Gastrocnemius medialis (tissue), 4 donors: ENCODE data around the gene CACNA1A. TPM values are rescaled to one million over a fixed set of nuclear protein-coding genes. Genes with fewer than 3 reads are reported as not detected.

Experiments
- ATAC-seq, 2 donors: fragments of 150-250 bp; one replicate each; pipeline ENCODE4 v1.9.1; 2016
- DNase-seq, 2 donors: peaks; one replicate each; pipeline ENCODE4 v3.0.0-alpha.2; 2019
- H3K27ac ChIP-seq, 4 donors: fragments of 200-600 bp; sonication (generic); 1 replicate in 1 of 4; 2 replicates in 3 of 4; pipeline ENCODE4 v1.5.1; 2016 to 2018; ENCODE audit warnings: mild to moderate bottlenecking in 2 of 4, moderate library complexity in 1 of 4
- H3K27me3 ChIP-seq, 3 donors: fragments of 200-600 bp; sonication (generic) in 2 of 3; 1 replicate in 1 of 3; 2 replicates in 2 of 3; pipeline versions ENCODE4 v1.5.1 to v1.6.0; 2016 to 2019; ENCODE audit warnings: mild to moderate bottlenecking in 1 of 3, moderate library complexity in 1 of 3
- H3K36me3 ChIP-seq, 2 donors: fragments of 200-600 bp; sonication (generic) in 1 of 2; one replicate each; pipeline ENCODE4 v1.5.1; 2017 to 2018
- H3K4me1 ChIP-seq, 2 donors: fragments of 200-600 bp; sonication (generic) in 1 of 2; one replicate each; pipeline ENCODE4 v1.5.1; 2016 to 2017; ENCODE audit warnings: mild to moderate bottlenecking in 2 of 2
- H3K4me3 ChIP-seq, 4 donors: fragments of 200-600 bp; sonication (generic) in 3 of 4; 1 replicate in 1 of 4; 2 replicates in 3 of 4; pipeline ENCODE4 v1.5.1; 2016 to 2019; ENCODE audit warnings: mild to moderate bottlenecking in 2 of 4
- H3K9me3 ChIP-seq, 3 donors: fragments of 200-600 bp; sonication (generic) in 2 of 3; 1 replicate in 1 of 3; 2 replicates in 2 of 3; pipeline ENCODE4 v1.5.1; 2016 to 2019
- CTCF ChIP-seq, 5 experiments: fragments of 450-650 bp in 3 of 5; fragments of 200-600 bp in 2 of 5; sonication (generic) in 2 of 5; IDR thresholded peaks in 4 of 5; conservative IDR thresholded peaks in 1 of 5; 1 replicate in 4 of 5; 2 replicates in 1 of 5; pipeline ENCODE4 v1.5.1; 2016 to 2019; ENCODE audit warnings: antibody characterized with exemption in 5 of 5, mild to moderate bottlenecking in 3 of 5, moderate library complexity in 3 of 5
- POLR2A ChIP-seq, 2 donors: fragments of 450-650 bp; IDR thresholded peaks; one replicate each; pipeline ENCODE4 v1.6.1; 2017; ENCODE audit warnings: antibody characterized with exemption in 2 of 2, mild to moderate bottlenecking in 2 of 2, moderate library complexity in 2 of 2
- in situ Hi-C, 4 donors: fragments of 200-750 bp; cut with MboI; loops; one replicate each; pipeline versions ENCODE4 v1.15.0 to v1.8.0; 2017; ENCODE audit warnings: low sequenced_read_pairs in 4 of 4
- intact Hi-C: fragments of 100-400 bp; cut with DNase I; formaldehyde crosslinking; loops from one replicate; pipeline ENCODE4 v1.15.1; 2023; ENCODE audit warnings: low total_unique reads
- total RNA-seq, 4 donors: library from RNA; depleted of rRNA; stranded (reverse); fragments of >200 nt; gene quantifications; one replicate each; pipeline versions ENCODE4 v1.1.0 to v1.2.3, GENCODE V29; 2016

The CACNA1A gene
- total RNA-seq, 4 donors from 2014 or later: 0.15 to 0.51 (median 0.33) TPM; not detected in 1

GRCh38 chr19:13255041-13255718 lies 251.1 kb downstream of the CACNA1A start:
- Histone ChIP-seq H3K4me1 (no peaks in the 10 kb centered on the region), H3K36me3 (no peaks in the 10 kb centered on the region), H3K27ac (no peak overlapping the region), H3K4me3 (no peak overlapping the region), H3K9me3 (no peaks in the 10 kb centered on the region), H3K27me3 (peaks cover 0 to 12% (median 9%) of the 10 kb centered on the region in 3 donors)
- in situ Hi-C loops (loop anchor here in 2 of 4 donors (25.0 kb wide), 2 partner anchors 143 to 293 kb away; partner anchors contain the start of genes DAND5 (in 1 of the 2), GADD45GIP1 (in 1 of the 2), LYL1 (in 1 of the 2) and NACC1 (in 1 of the 2)), intact Hi-C loops (no loop called here)
- TF ChIP-seq CTCF (IDR thresholded peaks at IDR 0.05 in 4 of 5, conservative IDR thresholded peaks at IDR 0.05 in 1 of 5) (no peak), POLR2A (IDR thresholded peaks at IDR 0.05) (no peak)
- ATAC-seq: no peak
- DNase-seq: no peak

- intact Hi-C loops (no loop called here), in situ Hi-C loops (loop anchor here in 2 of 4 donors (25.0 kb wide), 2 partner anchors 140 to 290 kb away; partner anchors contain the start of genes DAND5 (in 1 of the 2), GADD45GIP1 (in 1 of the 2), LYL1 (in 1 of the 2) and NACC1 (in 1 of the 2))
- H3K36me3 ChIP-seq: no peaks in the 10 kb centered on the region
- H3K4me1 ChIP-seq: no peaks in the 10 kb centered on the region
- peaks cover 0 to 12% (median 9%) of the 10 kb centered on the region in 3 donors for H3K27me3 ChIP-seq
- TF ChIP-seq CTCF (IDR thresholded peaks at IDR 0.05 in 4 of 5, conservative IDR thresholded peaks at IDR 0.05 in 1 of 5) (no peak), POLR2A (IDR thresholded peaks at IDR 0.05) (no peak)
- ATAC-seq (no peak), DNase-seq (no peak)
- H3K4me3 ChIP-seq: no peak overlapping the region
- no peaks in the 10 kb centered on the region for H3K9me3 ChIP-seq
- H3K27ac ChIP-seq: no peak overlapping the region
These were observed 253.5 kb downstream of the CACNA1A start for GRCh38 chr19:13252569-13253335.

GRCh38 chr19:13244920-13245319 lies 261.4 kb downstream of the CACNA1A start:
- intact Hi-C loops: no loop called here
- Histone ChIP-seq H3K4me3 (no peak overlapping the region), H3K36me3 (no peaks in the 10 kb centered on the region), H3K9me3 (no peaks in the 10 kb centered on the region), H3K4me1 (no peaks in the 10 kb centered on the region), H3K27ac (no peak overlapping the region), H3K27me3 (no peaks in the 10 kb centered on the region)
- TF ChIP-seq CTCF (IDR thresholded peaks at IDR 0.05 in 4 of 5, conservative IDR thresholded peaks at IDR 0.05 in 1 of 5) (no peak), POLR2A (IDR thresholded peaks at IDR 0.05) (no peak)
- in situ Hi-C loops: no loop called here
- no peak for DNase-seq
- ATAC-seq: no peak

GRCh38 chr19:13241231-13242104 lies 264.8 kb downstream of the CACNA1A start:
- no peaks in the 10 kb centered on the region for H3K9me3 ChIP-seq
- DNase-seq (no peak), ATAC-seq (no peak)
- H3K36me3 ChIP-seq: no peaks in the 10 kb centered on the region
- no peak overlapping the region for H3K4me3 ChIP-seq
- no peak for TF ChIP-seq POLR2A (IDR thresholded peaks at IDR 0.05)
- TF ChIP-seq CTCF (IDR thresholded peaks at IDR 0.05 in 4 of 5, conservative IDR thresholded peaks at IDR 0.05 in 1 of 5): no peak
- in situ Hi-C loops (no loop called here), intact Hi-C loops (no loop called here)
- H3K27me3 ChIP-seq: no peaks in the 10 kb centered on the region
- H3K4me1 ChIP-seq: no peaks in the 10 kb centered on the region
- no peak overlapping the region for H3K27ac ChIP-seq
